H4 (cell line): Measurements from ENCODE around the gene MAGED1. TPM values are rescaled to one million over a fixed set of nuclear protein-coding genes. Genes with fewer than 3 reads are reported as not detected.

Source experiments
- DNase-seq: peaks from one replicate; pipeline ENCODE4 v3.0.0-alpha.2; 2015; ENCODE audit warnings: low spot score
- total RNA-seq: library from RNA; depleted of rRNA; stranded (reverse); fragments of >200 nt; shearing (Covaris generic); gene quantifications from 2 replicates; pipeline ENCODE4 v1.2.3, GENCODE V29; 2014; rRNA removed

The MAGED1 gene, protein sequence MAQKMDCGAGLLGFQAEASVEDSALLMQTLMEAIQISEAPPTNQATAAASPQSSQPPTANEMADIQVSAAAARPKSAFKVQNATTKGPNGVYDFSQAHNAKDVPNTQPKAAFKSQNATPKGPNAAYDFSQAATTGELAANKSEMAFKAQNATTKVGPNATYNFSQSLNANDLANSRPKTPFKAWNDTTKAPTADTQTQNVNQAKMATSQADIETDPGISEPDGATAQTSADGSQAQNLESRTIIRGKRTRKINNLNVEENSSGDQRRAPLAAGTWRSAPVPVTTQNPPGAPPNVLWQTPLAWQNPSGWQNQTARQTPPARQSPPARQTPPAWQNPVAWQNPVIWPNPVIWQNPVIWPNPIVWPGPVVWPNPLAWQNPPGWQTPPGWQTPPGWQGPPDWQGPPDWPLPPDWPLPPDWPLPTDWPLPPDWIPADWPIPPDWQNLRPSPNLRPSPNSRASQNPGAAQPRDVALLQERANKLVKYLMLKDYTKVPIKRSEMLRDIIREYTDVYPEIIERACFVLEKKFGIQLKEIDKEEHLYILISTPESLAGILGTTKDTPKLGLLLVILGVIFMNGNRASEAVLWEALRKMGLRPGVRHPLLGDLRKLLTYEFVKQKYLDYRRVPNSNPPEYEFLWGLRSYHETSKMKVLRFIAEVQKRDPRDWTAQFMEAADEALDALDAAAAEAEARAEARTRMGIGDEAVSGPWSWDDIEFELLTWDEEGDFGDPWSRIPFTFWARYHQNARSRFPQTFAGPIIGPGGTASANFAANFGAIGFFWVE
- total RNA-seq, result 214 and 291 TPM in 2 replicates

DNA sequence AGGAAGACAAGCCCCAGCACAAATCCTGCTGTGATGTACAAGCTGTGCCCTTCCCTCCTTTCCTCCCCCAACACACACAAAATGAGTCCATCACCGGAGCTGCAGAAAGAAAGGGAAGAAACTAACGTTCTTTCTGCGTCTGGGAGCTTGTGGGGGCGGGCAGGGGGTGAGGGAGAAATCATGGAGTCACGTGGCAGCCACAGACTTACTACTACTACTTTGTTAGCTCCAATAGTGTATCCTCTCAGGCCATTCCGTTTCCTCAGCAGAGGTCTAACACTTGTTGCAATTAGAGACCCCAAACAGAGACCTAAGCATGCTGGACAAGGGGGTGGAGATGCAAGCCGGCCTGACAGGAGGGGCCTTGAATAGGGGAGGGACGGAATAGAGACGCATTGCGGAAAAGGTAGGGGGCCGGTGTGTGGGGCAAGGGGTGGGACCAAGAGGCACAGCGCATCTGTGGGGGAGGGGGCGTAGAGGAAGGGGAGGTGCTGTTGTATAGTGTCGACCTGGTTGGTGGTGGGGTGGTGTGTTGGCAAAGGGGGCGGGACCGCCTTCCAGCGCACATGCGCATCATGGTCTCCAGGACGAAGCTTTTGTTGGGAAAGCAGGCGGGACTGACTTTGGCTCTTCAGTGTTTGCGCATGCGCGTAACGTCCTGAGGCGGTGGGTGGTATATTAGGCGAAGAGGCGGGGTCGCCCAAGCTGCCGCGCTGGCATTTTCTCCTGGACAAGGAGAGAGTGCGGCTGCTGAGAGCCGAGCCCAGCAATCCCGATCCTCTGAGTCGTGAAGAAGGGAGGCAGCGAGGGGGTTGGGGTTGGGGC, at the start of gene MAGED1:
MAGED1 (plus strand) TSS at position 703 of the 825 bp plus-strand sequence. CDS start 682 bp downstream, outside the sequence.
- DNase-seq, result peak; percentile 96

DNA sequence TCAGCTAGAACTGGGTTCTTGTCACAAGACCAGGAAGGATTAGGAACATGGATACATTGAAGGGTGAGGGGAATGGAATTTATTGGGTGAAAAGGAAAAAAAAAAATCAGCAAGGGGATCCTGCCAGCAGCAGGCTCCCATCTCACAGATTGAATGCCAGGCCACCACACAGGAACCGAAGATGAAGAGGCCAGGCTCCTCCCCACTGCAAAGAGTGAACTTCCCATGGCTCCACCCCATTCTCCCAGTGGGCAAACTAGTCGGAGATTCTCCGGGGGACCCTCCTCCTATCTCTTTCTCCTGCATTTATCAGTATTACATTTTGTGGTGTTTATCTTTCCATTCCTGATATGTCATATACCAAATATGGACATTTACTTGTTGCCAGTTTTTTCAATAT, 46.0 kb upstream of the MAGED1 start:
- DNase-seq, result no peak

DNA sequence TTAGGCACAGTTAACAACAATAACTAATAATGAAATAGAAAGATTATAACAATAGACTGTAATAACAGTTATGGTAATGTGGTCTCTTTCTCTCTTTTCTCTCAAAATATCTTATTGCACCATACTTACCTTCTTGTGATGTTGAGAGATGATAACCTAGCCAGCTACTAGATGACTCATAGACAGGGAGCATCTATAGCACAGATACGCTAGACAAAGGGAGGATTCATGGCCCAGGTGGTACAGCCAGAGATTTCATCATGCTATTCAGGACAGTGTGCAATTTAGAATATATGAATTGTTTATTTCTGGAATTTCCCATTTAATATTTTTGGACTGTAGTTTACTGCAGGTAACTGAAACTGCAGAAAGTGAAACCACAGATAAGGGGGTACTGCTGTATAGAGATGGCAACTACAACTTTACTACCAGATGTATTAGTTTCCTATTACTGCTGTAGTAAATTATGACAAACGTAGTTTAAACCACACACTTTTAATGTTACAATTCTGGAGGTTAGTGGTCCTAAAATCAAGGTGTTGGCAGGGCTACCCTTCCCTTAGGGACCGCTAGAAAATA, 41.8 kb upstream of the MAGED1 start:
- no peak for DNase-seq

DNA sequence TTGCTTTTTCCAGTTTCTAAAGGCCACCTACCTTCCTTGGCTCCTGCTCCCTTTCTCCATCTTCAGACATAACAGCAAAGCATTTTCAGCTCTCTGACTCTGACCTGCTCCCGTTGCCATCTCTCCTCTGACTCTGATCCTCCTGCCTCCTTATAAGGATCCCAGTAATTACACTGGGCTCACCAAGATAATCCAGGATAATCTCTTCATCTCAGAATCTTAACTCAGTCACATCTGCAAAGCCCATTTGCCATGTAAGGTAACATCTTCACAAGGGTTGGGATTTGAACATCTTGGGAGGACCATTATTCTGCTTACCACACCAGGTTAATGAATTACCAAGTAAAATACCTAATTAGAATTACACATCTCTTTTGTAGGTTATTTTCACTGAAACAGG, 41.3 kb upstream of the MAGED1 start:
- no peak for DNase-seq

DNA sequence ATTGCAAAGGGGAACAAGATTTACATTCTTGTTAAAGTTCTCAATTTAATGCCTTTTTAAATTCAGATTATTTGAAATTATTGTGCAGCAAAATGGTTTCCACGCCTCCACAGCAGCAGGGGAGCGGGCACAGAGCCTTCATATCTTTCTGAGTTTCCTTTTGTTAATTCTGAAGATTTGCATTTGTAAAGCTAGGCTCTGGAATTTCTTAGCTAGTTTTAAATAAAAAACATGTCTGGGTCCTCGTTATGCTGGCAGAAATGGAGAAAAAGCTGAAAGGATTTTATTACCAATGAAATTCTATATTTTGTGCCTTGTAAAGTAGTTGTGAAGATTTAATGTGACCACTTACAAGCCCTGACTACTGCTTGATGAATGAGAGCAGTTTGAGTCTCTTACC, 40.8 kb upstream of the MAGED1 start:
- DNase-seq, result no peak

DNA sequence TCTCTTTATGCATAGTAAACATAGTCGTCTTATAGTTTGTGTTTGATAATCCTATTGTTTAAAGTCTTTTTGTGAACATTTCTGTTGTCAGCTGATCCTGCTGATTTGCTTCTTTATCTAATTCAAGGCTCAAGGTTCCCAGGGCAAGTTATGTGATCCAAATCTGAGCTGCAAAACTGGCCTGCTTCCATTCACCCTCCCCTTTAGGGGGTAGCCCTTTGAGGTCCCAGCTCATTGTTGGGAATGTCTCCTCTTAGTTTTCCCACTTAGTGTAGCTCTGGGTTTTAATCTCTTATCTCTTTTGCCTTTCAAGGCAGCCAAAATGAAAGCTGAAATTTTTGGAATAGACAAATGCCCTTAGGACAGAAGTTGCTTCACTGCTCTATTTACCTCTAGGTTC, 40.2 kb upstream of the MAGED1 start:
- no peak for DNase-seq

DNA sequence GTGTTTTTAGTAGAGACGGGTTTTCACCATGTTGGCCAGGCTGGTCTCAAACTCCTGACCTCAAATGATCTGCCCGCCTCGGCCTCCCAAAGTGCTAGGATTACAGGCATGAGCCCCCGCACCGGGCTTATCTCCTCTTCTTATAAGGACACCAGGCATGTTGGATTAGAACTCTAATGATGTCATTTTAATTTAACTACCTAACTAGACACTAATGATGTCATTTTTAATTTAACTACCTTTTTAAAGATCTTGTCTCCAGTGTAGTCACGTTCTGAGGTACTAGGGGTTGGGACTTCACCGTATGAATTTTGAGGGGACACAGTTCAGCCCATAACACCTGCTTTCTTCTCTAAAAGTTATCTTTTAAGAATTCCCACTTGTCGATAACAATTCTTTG, 37.7 kb upstream of the MAGED1 start:
- DNase-seq, result no peak

DNA sequence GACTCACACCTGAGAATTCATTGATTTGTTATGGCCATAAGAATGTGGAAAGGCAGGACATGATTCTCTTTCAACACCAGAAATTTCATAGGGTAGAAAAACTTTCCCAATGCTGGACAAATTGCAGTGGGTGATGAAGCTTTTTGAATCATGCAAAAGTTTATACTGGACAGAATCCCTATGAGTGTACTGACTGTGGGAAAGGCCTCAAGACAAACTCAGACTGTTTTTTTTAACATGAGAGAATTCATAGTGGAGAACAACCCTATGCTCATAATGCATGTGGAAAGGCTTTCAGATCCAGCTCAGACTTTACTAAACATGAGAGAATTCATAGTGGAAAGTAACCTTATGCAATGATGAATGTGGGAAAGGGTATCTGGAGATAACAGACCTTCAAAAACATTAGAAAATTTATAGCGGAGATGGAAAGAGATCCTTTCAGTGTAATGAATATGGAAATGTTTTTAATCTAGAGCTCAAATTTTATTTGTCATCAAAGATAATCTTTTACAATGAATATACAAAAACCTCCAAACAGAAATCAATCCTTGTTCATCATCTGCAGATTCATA, 36.2 kb upstream of the MAGED1 start:
- no peak for DNase-seq

DNA sequence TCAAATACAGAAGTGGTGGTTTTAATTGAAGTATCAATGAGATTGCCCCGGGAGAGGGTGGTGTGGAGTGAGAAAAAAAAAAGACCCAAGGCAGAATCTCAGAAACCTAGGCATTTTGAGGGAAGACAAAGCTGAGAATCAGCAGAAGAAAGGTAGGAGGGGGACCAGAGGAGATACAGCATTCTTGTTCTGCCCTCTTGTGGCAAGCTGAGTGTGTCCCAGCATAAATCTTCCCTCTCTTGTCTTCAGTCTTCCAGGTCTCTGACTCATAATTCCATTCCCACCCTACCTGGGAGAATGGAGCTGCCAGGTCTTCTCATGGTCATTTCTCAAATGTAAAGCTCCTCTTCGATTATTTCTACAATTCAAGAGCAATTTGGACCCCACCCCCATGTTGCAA, 32.7 kb upstream of the MAGED1 start:
- peak; percentile 9 for DNase-seq

DNA sequence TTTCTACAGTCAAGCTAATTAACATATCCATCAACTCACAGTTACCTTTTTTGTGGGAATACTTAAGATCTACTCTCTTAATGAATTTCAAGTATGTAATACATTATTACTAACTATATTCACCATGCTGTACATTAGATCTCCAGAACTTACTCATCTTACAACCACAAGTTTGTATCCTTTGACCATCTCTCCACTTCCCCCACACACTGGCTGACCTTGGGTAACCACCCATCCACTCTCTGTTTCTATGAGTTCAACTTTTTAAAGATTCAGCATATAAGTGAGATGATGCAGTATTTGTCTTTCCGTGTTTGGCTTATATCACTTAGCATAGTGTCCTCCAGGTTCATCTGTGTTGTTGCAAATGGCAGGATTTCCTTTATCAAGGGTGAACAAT, 30.5 kb upstream of the MAGED1 start:
- no peak for DNase-seq

DNA sequence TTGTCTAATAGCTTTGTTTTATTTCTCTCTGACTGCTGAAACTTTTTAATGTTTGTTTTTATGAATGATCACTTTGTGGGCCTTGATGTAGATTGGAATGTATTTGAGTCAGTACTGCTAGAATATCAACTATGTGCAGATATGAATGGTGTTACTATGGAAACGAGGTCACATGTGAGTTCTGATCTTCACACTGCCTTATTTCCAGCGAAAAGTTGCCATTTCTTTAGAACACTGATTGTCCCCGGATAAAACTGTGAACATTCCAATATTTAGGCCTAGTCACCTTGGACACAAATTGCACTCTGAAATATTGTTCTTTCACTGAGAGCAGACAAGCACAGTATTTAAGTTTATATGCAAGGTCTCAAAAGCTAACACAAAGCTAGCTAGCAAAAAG, 27.2 kb upstream of the MAGED1 start:
- DNase-seq, result no peak

DNA sequence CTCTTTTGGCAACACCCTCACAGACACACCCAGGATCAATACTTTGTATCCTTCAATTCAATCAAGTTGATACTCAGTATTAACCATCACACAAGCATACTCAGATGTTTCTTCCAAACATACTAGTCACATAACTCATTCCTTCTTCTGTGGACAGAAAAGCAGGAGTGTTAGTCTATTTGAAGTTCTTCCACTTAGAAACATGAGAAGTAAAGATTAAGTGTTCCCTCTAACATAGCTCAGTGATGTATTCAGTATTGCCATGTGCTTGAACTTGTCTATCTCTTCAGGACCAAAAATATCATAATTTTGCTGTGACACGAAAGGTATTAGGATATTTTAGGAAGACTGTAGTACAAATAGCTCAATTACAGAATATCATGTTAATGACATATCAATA, 25.8 kb upstream of the MAGED1 start:
- no peak for DNase-seq

DNA sequence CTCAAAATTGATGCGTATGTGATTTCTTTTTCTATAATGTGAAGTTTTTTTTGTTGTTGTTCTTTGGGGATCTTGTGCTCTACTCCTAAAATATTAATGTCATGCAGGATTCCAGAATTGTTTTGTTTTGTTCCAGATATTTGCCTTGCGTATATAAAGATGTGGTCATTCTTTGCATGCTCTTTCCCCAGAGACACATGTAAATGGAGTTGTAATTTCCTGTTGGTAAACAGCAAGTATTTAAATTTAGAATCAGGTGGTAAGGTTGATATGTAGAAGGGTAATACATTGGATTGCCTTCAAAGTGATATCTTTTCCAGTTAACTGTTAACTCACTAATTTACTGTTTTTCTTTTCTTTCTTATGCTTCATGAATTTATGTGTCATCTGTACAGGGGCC, 23.1 kb upstream of the MAGED1 start:
- no peak for DNase-seq

DNA sequence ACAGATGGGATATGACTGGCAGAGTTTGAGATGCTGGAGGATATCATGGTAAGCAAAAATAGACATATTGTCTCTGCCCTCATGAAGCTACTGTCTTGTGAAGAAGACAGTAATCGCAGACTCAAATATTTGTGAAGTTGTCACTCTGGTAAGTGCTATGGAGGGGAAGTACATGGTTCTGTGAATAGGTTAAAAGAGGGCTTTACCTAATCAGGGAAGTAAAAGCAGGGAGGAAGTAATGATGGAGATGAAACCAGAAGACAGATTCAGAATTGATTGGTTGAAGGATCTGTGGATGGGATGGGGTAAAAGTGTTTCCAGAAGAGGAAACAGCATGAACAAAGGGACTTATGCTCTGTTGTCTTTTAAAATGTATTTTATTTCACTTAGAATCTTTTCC, 19.3 kb upstream of the MAGED1 start:
- DNase-seq, result no peak

DNA sequence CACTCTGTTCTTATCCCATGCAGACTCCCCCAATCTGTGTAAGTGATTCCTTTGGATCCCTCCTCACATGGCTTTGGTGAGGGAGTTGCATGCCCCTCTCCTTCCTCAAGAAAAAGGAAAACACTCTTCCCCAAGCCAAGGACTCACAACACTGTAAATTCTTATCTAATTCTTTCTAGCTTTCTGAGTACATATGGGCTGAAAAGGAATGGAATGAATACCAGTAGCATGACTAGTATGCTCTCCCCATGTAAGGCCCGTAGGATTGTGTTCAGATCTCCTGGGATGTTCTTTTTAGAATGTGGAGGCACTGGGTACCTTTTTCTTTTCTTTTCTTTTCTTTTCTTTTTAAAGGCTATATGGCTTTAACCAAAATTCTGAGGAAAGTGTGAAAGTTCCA, 17.0 kb upstream of the MAGED1 start:
- no peak for DNase-seq

DNA sequence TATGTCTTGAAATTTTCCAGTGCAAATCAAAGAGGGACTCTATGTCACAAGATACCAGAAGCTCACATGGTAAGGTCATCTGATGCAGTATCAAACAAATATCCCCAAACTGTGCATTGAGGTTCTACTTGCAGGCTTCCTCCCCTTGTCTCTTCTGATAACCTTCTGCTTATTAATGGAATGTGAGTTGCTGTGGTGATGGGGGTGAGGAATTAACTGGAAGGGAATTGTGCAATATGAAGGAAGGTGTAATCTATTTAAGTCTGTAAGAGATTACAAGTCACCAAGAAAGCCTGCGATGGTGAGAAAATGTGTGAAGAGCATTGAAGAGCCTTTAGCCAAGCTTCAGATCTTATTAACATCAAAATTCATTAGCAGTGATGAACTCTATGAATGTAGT, 15.4 kb upstream of the MAGED1 start:
- no peak for DNase-seq

DNA sequence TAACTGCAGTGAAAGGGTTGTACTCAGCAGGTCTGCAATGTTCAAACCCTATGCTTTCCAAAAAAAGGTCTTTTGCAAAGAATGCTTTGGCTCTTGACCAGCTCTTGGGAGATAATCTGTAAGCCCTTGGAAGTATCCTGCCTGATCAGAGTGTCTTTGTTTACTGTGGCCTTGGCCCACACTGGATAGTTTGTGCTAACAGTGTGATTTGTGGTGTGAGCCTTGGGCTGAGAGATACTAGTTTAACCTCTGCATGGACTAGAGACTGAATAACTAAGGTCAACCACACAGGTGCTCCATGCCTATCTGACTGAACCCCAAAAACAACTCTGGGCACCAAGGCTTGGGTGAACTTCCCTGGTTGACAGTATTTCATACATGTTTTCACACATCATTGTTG, 3.6 kb upstream of the MAGED1 start:
- no peak for DNase-seq

DNA sequence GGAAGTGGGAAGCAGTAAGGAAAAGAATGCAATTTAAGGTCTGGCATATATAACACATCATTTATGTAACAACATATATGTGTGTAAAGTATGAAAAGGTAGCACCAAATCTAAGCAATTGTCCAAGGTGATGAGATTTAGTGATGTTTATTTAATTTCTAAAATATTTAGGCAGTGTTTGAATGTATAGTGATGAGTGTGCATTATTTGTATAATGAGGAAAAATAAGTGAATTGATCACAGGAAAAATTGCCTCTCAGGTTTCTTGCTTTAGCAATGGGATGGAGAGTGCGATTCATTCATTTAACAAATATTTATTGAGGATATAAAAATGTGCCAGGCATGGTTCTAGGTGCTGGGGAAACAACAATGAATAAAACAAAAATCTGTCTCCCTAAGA, 2.2 kb upstream of the MAGED1 start:
- DNase-seq, result no peak

DNA sequence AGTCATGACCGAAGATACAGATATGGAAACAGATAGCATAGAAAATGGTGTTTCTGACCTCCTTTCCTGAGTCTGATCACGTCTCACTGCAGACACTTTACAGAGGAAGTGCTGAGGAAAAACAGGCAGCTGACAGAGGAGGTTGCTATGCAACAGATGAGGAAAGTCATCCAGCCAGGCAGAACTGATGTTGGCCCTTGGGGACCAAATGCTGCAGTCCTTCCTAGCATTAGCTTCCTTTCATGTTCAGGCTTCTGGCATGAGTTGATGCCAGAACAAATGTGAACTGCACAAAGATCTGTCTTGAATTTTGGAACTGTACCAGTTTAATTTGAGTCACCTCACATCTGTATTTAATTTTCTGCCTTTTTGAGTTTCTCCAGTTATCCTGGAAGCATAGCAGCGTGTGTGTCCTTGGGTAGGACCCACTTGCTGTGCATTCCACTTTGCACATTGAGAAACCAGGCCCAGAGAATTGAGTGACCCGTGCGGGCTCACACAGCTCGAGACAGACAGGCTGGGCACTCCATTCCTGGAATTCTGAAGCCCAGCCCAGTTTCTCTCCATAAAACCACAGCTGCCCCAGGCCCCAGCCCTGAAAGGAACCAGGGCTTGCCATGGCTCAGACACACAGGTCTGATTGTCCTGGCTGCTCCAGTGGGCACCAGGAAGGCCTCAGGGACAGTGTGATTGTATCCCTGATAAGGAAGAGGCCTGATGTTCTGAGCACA, 1.4 kb upstream of the MAGED1 start:
- DNase-seq, result no peak

DNA sequence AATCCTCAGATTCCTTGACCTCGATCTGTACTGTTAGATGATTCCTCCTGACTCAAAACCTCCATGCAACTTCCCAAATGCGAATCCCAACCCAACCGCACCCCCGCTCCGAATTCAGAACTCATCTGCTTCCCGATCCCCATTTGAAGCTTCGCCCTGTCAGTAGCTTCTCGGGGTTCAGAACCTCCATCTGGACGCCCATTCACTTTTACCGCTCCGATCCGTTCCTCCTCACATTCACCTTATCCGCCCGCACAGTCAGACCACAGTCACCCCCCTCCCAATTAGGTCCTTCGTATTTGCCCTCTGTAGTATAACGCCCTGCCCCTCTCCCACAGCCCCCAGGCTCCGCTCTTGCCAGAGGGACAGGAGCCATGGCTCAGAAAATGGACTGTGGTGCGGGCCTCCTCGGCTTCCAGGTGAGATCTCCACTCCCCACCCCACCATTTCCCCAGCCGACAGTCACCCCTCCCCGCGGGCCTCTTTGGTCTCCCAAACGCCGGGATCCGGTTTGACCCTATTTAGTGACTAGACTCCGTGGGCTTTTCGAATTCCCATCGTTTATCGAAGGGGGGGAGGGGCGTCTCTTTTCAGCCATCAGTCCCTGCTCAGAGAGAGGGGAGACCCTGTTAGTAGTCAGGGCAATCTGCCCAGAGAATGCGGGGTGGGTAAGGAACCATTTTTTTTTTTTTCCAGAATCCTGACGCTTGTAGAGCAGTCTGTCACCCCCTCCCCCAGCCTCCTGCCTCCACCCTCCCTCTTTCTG, 691 bp downstream of the MAGED1 start:
- DNase-seq, result peak; percentile 20
